Neuronal stem cell (in vitro differentiated cells): ENCODE results near the gene SLC22A1.

Source experiments
- DNase-seq: peaks from one replicate; pipeline ENCODE4 v3.0.0-alpha.2; 2013; ENCODE audit warnings: low spot score
- H2AFZ ChIP-seq: one replicate; pipeline ENCODE4 v1.6.1; 2013; ENCODE audit warnings: mild to moderate bottlenecking, low read length, inconsistent platforms
- H2AK5ac ChIP-seq: 2 replicates; pipeline ENCODE4 v1.6.1; 2013; ENCODE audit warnings: low read depth, mild to moderate bottlenecking, inconsistent platforms, low read length, moderate library complexity, mixed read lengths
- H2BK120ac ChIP-seq: 2 replicates; pipeline ENCODE4 v1.6.1; 2013; ENCODE audit warnings: low read depth, mild to moderate bottlenecking, inconsistent platforms, low read length, moderate library complexity, mixed read lengths
- H2BK12ac ChIP-seq: one replicate; pipeline ENCODE4 v1.6.1; 2013; ENCODE audit warnings: low read length, inconsistent platforms
- H2BK15ac ChIP-seq: 2 replicates; pipeline ENCODE4 v1.6.1; 2013; ENCODE audit warnings: mild to moderate bottlenecking, low read length, inconsistent platforms, mixed read lengths
- H2BK5ac ChIP-seq: one replicate; pipeline ENCODE4 v1.6.1; 2013; ENCODE audit warnings: inconsistent platforms, mild to moderate bottlenecking, low read length, moderate library complexity
- H3K14ac ChIP-seq: one replicate; pipeline ENCODE4 v1.6.1; 2013; ENCODE audit warnings: low read length, inconsistent platforms
- H3K18ac ChIP-seq: 2 replicates; pipeline ENCODE4 v1.6.1; 2013; ENCODE audit warnings: low read length, inconsistent platforms
- H3K23ac ChIP-seq: 2 replicates; pipeline ENCODE4 v1.6.1; 2013; ENCODE audit warnings: low read depth, mild to moderate bottlenecking, mixed read lengths, low read length, inconsistent platforms; ENCODE audit not compliant: poor library complexity
- H3K27ac ChIP-seq: replicated peaks from 3 replicates; pipeline ENCODE4 v1.5.1; 2013; ENCODE audit warnings: low read length, inconsistent platforms
- H3K27me3 ChIP-seq, 3 experiments: 2 replicates each; pipeline ENCODE4 v1.6.1; 2013; ENCODE audit warnings: low read length in 3 of 3, mild to moderate bottlenecking in 2 of 3, inconsistent platforms in 1 of 3, low read depth in 1 of 3, mixed read lengths in 1 of 3, moderate library complexity in 1 of 3; ENCODE audit not compliant: control insufficient read depth in 3 of 3, insufficient read depth in 3 of 3
- H3K36me3 ChIP-seq, 2 donors: replicated peaks in 1 of 2; 2 replicates each; pipeline ENCODE4 v1.6.1; 2013; ENCODE audit warnings: low read length in 2 of 2; ENCODE audit not compliant: control insufficient read depth in 2 of 2, insufficient read depth in 2 of 2
- H3K4ac ChIP-seq: 2 replicates; pipeline ENCODE4 v1.6.1; 2013; ENCODE audit warnings: inconsistent platforms, mild to moderate bottlenecking, low read length, moderate library complexity
- H3K4me1 ChIP-seq, 2 donors: 1 replicate in 1 of 2; 2 replicates in 1 of 2; pipeline ENCODE4 v1.6.1; 2013; ENCODE audit warnings: low read length in 2 of 2, low read depth in 1 of 2; ENCODE audit not compliant: control insufficient read depth in 2 of 2, insufficient read depth in 1 of 2
- H3K4me2 ChIP-seq: one replicate; pipeline ENCODE4 v1.6.1; 2013; ENCODE audit warnings: mild to moderate bottlenecking, low read length, inconsistent platforms; ENCODE audit not compliant: insufficient read depth, poor library complexity, severe bottlenecking
- H3K4me3 ChIP-seq, 2 donors: 2 replicates each; pipeline ENCODE4 v1.5.1; 2013; ENCODE audit warnings: low read length in 2 of 2, mild to moderate bottlenecking in 2 of 2, inconsistent platforms in 1 of 2, moderate library complexity in 1 of 2
- H3K79me1 ChIP-seq: one replicate; pipeline ENCODE4 v1.6.1; 2013; ENCODE audit warnings: low read depth, mild to moderate bottlenecking, inconsistent platforms, low read length, moderate library complexity
- H3K9ac ChIP-seq: one replicate; pipeline ENCODE4 v1.6.1; 2013; ENCODE audit warnings: mild to moderate bottlenecking, low read depth, low read length, inconsistent platforms; ENCODE audit not compliant: poor library complexity
- H3K9me3 ChIP-seq, 2 donors: replicated peaks in 1 of 2; 2 replicates each; pipeline versions ENCODE3 to v1.6.1; 2013; ENCODE audit warnings: low read length in 2 of 2, mild to moderate bottlenecking in 2 of 2, inconsistent platforms in 1 of 2, low read depth in 1 of 2, mixed read lengths in 1 of 2, moderate library complexity in 1 of 2; ENCODE audit not compliant: control insufficient read depth in 2 of 2, insufficient read depth in 1 of 2
- H4K8ac ChIP-seq: one replicate; pipeline ENCODE4 v1.6.1; 2013; ENCODE audit warnings: low read depth, mild to moderate bottlenecking, inconsistent platforms, low read length, moderate library complexity
- H4K91ac ChIP-seq: one replicate; pipeline ENCODE4 v1.6.1; 2013; ENCODE audit warnings: low read length, low read depth, mild to moderate bottlenecking, inconsistent platforms; ENCODE audit not compliant: poor library complexity
- WGBS, 2 donors: extraction: QIAGEN DNeasy Blood & Tissue Kit; methylation state at CpG; one replicate each; pipeline ENCODE4 v1.1.7; 2013; ENCODE audit warnings: missing lambda C conversion rate in 2 of 2, mixed read lengths in 1 of 2; ENCODE audit not compliant: insufficient read length in 2 of 2, insufficient replicate concordance in 1 of 2; ENCODE audit errors: extremely low coverage in 2 of 2; 5-methylcytosine and 5-hydroxymethylcytosine counted together

The SLC22A1 gene

GRCh38 chr6:160142115-160142715 is 20.6 kb downstream of the SLC22A1 start:
- no peaks in the 10 kb centered on the region for H3K36me3 ChIP-seq
- no peak overlapping the region for H3K4ac ChIP-seq
- no peak overlapping the region for H2AFZ ChIP-seq
- H2BK15ac ChIP-seq = no peak overlapping the region
- H2BK5ac ChIP-seq = no peak overlapping the region
- WGBS, 2 donors = no CpG with 5 or more reads among the region's 8 CpGs
- H3K27me3 ChIP-seq = no peaks in the 10 kb centered on the region
- H2BK12ac ChIP-seq = no peak overlapping the region
- no peak overlapping the region for H3K4me3 ChIP-seq
- no peaks in the 10 kb centered on the region for H3K9me3 ChIP-seq
- H2AK5ac ChIP-seq = no peak overlapping the region
- no peak overlapping the region for H4K8ac ChIP-seq
- H4K91ac ChIP-seq = no peak overlapping the region
- H3K27ac ChIP-seq = no peak overlapping the region
- no peaks in the 10 kb centered on the region for H3K79me1 ChIP-seq
- no peak overlapping the region for H3K14ac ChIP-seq
- H3K9ac ChIP-seq = no peak overlapping the region
- no peak for DNase-seq
- H2BK120ac ChIP-seq = no peak overlapping the region
- H3K4me2 ChIP-seq = no peak overlapping the region
- H3K4me1 ChIP-seq = peaks cover 0 to 6% of the 10 kb centered on the region in 2 donors
- no peak overlapping the region for H3K23ac ChIP-seq
- H3K18ac ChIP-seq = no peak overlapping the region

GRCh38 chr6:160146454-160147145 is 25.0 kb downstream of the SLC22A1 start:
- Histone ChIP-seq H2BK5ac (no peak overlapping the region), H3K4me1 (no peaks in the 10 kb centered on the region), H3K79me1 (no peaks in the 10 kb centered on the region), H2AFZ (no peak overlapping the region), H4K91ac (no peak overlapping the region), H3K14ac (no peak overlapping the region), H3K4me2 (no peak overlapping the region), H3K9ac (no peak overlapping the region), H2BK15ac (no peak overlapping the region), H3K18ac (no peak overlapping the region), H2BK120ac (no peak overlapping the region), H3K23ac (no peak overlapping the region), H2AK5ac (no peak overlapping the region), H3K4ac (no peak overlapping the region), H4K8ac (no peak overlapping the region), H3K4me3 (no peak overlapping the region), H3K36me3 (no peaks in the 10 kb centered on the region), H3K27me3 (no peaks in the 10 kb centered on the region), H2BK12ac (no peak overlapping the region), H3K9me3 (no peaks in the 10 kb centered on the region), H3K27ac (no peak overlapping the region)
- WGBS, 2 donors = no CpG with 5 or more reads among the region's 6 CpGs
- DNase-seq = no peak

GRCh38 chr6:160147146-160147536 is 25.5 kb downstream of the SLC22A1 start:
- H3K27ac ChIP-seq = no peak overlapping the region
- no CpG with 5 or more reads among the region's 3 CpGs for WGBS, 2 donors

GRCh38 chr6:160154471-160154870 is 32.9 kb downstream of the SLC22A1 start:
- H3K14ac ChIP-seq = no peak overlapping the region
- no peaks in the 10 kb centered on the region for H3K27me3 ChIP-seq
- H3K36me3 ChIP-seq = no peaks in the 10 kb centered on the region
- no peak overlapping the region for H3K18ac ChIP-seq
- no peak overlapping the region for H3K27ac ChIP-seq
- H3K9me3 ChIP-seq = peaks cover 2 to 3% of the 10 kb centered on the region in 2 donors
- no peak overlapping the region for H3K23ac ChIP-seq
- WGBS, 2 donors = no CpG with 5 or more reads among the region's 3 CpGs
- no peak overlapping the region for H3K9ac ChIP-seq
- H3K4me2 ChIP-seq = no peak overlapping the region
- H2BK5ac ChIP-seq = no peak overlapping the region
- H2AK5ac ChIP-seq = no peak overlapping the region
- no peak overlapping the region for H2BK12ac ChIP-seq
- H3K4ac ChIP-seq = no peak overlapping the region
- DNase-seq = no peak
- no peak overlapping the region for H3K4me3 ChIP-seq
- H4K8ac ChIP-seq = no peak overlapping the region
- H2BK15ac ChIP-seq = no peak overlapping the region
- no peaks in the 10 kb centered on the region for H3K4me1 ChIP-seq
- H4K91ac ChIP-seq = no peak overlapping the region
- no peak overlapping the region for H2BK120ac ChIP-seq
- H3K79me1 ChIP-seq = no peaks in the 10 kb centered on the region
- H2AFZ ChIP-seq = no peak overlapping the region

More at GRCh38 chr6:160147146-160147536, 25.5 kb downstream of the SLC22A1 start:
- no peak overlapping the region for H3K4ac ChIP-seq
- H3K14ac ChIP-seq = no peak overlapping the region
- H3K27me3 ChIP-seq = no peaks in the 10 kb centered on the region
- no peaks in the 10 kb centered on the region for H3K79me1 ChIP-seq
- no peak for DNase-seq
- no peaks in the 10 kb centered on the region for H3K4me1 ChIP-seq
- no peak overlapping the region for H3K4me3 ChIP-seq
- H3K9me3 ChIP-seq = no peaks in the 10 kb centered on the region
- H2BK5ac ChIP-seq = no peak overlapping the region
- H3K36me3 ChIP-seq = no peaks in the 10 kb centered on the region
- H4K8ac ChIP-seq = no peak overlapping the region
- no peak overlapping the region for H3K18ac ChIP-seq
- no peak overlapping the region for H2BK12ac ChIP-seq
- H4K91ac ChIP-seq = no peak overlapping the region
- no peak overlapping the region for H2AK5ac ChIP-seq
- H3K23ac ChIP-seq = no peak overlapping the region
- H3K4me2 ChIP-seq = no peak overlapping the region
- no peak overlapping the region for H3K9ac ChIP-seq
- H2BK15ac ChIP-seq = no peak overlapping the region
- no peak overlapping the region for H2AFZ ChIP-seq
- H2BK120ac ChIP-seq = no peak overlapping the region
